Neuron (in vitro differentiated cells): ENCODE data around the gene ESYT1.
"Not testable (repeated sequence)": the region's sequence is repeated elsewhere in the genome, so short reads cannot be mapped to it uniquely, and the experiment has no call there.

Experiments used
- H2AFZ ChIP-seq: one replicate; pipeline ENCODE4 v1.6.1; 2013; ENCODE audit warnings: low read depth, mild to moderate bottlenecking, inconsistent platforms, low read length, moderate library complexity
- H3K27me3 ChIP-seq: one replicate; pipeline ENCODE4 v1.6.1; 2013; ENCODE audit warnings: low read length; ENCODE audit not compliant: insufficient read depth
- H3K36me3 ChIP-seq: one replicate; pipeline ENCODE4 v1.6.1; 2013; ENCODE audit warnings: low read length; ENCODE audit not compliant: insufficient read depth
- H3K4me1 ChIP-seq: one replicate; pipeline ENCODE4 v1.6.1; 2013; ENCODE audit warnings: low read length; ENCODE audit not compliant: insufficient read depth
- H3K4me3 ChIP-seq: 2 replicates; pipeline ENCODE4 v1.5.1; 2013; ENCODE audit warnings: mild to moderate bottlenecking, low read length, moderate library complexity
- H3K9me3 ChIP-seq: one replicate; pipeline ENCODE4 v1.6.1; 2013; ENCODE audit warnings: low read length

ESYT1 gene

DNA sequence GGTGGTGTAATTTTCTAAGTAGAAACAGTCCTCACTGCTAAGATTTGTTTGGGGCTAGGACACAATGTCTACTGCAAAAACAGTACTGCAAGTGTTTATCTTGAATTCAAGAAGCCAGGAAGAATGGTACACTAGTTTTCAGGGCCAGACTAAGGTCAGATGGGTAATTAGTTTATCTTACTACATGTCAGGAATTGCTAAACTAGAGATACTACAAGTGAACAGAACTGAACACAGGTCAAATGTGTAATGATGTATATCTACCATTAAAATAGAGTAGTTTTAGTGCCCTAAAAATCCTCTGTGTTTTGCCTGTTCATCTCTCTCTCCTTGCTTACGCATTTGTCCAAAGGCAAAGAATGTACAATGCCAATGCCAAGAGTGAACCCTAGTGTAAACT lies 14.0 kb upstream of the ESYT1 start:
- Histone ChIP-seq H2AFZ (no peak overlapping the region), H3K9me3 (no peaks in the 10 kb centered on the region), H3K36me3 (peaks cover 47% of the 10 kb centered on the region)

DNA sequence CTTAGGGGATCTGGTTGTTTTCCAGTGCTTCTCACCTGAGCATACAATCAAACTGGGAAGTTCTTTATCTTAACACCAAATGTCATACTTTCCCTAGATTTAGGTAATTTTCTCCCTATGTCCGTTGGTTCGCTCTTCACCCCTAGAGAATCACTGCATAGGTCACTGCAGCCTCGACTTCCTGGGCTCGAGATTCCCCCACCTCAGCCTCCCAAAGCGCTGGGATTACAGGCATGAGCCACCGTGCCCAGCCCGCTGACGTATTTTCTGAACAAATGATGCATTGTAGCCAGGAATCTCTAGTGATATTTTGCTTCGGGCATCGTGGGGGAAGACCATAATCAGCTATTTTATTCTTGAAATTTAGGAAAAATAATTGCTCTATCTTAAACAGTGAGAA lies 12.7 kb upstream of the ESYT1 start:
- Histone ChIP-seq H3K4me1 (peaks cover 18% of the 10 kb centered on the region), H3K27me3 (no peaks in the 10 kb centered on the region), H3K9me3 (no peaks in the 10 kb centered on the region), H3K36me3 (peaks cover 41% of the 10 kb centered on the region), H3K4me3 (peak overlapping the region; percentile 64), H2AFZ (peak overlapping the region; percentile 83)

More for the DNA sequence above, 14.0 kb upstream of the ESYT1 start:
- Histone ChIP-seq H3K4me1 (peaks cover 9% of the 10 kb centered on the region), H3K27me3 (no peaks in the 10 kb centered on the region), H3K4me3 (no peak overlapping the region)

DNA sequence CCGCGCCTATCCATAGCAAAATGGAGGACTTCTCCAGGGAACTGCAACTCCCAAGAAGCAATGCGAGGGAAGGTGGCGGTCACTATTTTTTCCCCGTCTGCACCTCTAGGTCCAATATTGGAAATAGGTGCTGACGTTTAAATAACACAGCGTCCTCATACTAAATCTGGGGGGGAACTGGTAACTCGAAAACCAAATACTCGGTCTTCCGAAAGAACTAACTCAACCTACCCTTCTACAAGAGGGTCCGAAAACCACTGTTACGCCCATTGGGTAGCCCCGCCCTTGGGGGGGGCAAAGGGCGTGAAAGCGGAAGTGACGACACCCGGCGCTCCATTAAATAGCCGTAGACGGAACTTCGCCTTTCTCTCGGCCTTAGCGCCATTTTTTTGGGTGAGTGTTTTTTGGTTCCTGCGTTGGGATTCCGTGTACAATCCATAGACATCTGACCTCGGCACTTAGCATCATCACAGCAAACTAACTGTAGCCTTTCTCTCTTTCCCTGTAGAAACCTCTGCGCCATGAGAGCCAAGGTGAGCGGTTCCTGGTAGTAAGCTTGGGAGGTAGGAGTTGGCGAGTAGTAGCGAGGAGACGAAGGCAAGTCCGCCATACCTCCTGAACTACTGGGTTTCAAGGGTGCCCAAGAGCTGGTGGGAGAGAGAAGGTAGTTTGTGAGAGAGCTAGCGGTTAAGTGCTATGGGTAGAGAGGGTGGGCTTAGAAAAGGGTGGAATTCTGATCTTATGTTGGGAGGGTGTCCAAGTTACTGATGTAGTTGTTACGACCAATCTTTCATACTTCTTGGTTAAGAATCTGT lies 11.6 kb upstream of the ESYT1 start, which contains the start of gene RPL41:
Gene RPL41, plus strand, starts transcription at position 367 of the 815 bp plus-strand sequence.
- Histone ChIP-seq H3K4me1 (peaks cover 18% of the 10 kb centered on the region), H2AFZ (peak within 1 kb of the TSS; percentile 83), H3K4me3 (peak within 1 kb of the TSS; percentile 64), H3K36me3 (peaks cover 41% of the 10 kb centered on the region), H3K27me3 (no peaks in the 10 kb centered on the region), H3K9me3 (no peaks in the 10 kb centered on the region)

DNA sequence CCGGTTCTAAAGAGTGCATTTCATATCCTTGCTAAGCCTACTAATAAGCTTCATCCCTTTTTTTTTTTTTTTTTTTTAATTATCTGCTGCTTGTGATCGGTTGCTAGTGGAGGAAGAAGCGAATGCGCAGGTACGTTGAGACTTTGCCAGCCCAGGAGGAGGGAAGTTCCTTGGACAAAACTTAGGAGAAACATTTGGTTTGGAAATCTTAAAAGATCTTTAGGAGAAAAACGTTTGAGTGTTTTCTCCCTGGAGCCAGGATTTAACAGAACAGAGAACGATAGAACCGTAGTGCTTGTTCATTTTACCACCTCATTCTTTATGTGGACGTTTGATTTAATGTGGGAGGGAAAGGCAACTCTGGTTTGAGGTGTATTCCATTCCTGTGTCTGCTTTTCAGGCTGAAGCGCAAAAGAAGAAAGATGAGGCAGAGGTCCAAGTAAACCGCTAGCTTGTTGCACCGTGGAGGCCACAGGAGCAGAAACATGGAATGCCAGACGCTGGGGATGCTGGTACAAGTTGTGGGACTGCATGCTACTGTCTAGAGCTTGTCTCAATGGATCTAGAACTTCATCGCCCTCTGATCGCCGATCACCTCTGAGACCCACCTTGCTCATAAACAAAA lies 10.9 kb upstream of the ESYT1 start:
- H3K4me1 ChIP-seq: peaks cover 18% of the 10 kb centered on the region
- not testable (repeated sequence) for H2AFZ ChIP-seq, H3K9me3 ChIP-seq, H3K27me3 ChIP-seq
- peaks cover 40% of the 10 kb centered on the region for H3K36me3 ChIP-seq
- H3K4me3 ChIP-seq: peak overlapping the region; percentile 64

DNA sequence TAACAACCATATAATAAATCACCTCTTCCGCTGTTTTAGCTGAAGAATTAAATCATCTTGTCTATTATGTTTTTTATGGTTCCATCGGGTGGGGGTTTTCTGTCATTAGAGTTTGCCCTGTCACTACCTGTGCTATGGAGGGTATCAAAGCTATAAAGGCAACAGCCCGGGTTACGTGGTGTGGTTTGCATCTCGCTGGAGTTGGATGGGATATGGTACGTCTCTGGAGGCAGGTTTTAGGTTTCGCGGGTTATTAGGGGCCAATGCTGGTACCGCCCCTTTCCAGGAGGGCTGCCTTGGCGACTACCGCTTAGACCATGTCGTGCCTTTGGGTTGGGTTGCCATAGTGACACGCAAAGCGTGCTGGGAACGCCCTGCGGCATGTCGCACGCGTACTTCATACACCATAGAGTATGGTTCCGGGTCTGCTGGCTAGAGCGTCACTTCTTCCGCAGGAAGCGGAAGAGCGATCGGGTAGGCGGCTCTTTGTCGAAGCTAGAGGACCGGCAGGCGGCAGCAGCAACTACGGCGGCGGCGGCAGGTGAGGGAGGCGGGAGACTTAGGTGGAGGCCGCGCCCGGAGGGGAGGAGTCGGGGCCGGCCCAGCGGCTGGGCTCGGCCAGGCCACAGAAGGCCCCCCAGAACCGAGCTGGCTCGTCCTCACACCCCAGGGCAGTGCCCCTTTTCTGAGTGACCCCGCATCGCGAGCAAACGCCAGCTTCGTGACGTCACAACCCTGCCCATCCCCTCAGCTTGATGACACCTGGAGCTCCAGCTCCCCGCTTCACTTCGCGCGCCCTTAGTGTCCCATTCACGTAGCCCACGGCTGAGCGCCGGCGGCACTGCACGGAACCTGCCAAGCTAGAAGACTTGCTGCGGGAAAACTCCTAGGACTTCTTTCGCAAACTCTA lies 10.0 kb upstream of the ESYT1 start, which contains the start of gene ZC3H10:
Gene ZC3H10, plus strand, starts transcription at position 489 of the 910 bp plus-strand sequence. CDS start 2,297 bp downstream, outside the sequence.
- no peaks in the 10 kb centered on the region for H3K9me3 ChIP-seq
- H3K4me1 ChIP-seq: peaks cover 18% of the 10 kb centered on the region
- no peak within 1 kb of the TSS for H2AFZ ChIP-seq
- H3K36me3 ChIP-seq: peaks cover 37% of the 10 kb centered on the region
- peak within 1 kb of the TSS; percentile 69 for H3K4me3 ChIP-seq
- no peaks in the 10 kb centered on the region for H3K27me3 ChIP-seq

GRCh38 chr12:56118688-56119357 lies 9.2 kb upstream of the ESYT1 start:
- Histone ChIP-seq H3K27me3 (no peaks in the 10 kb centered on the region), H3K4me3 (peak overlapping the region; percentile 69), H3K4me1 (peaks cover 18% of the 10 kb centered on the region)

GRCh38 chr12:56119361-56119796 lies 8.7 kb upstream of the ESYT1 start:
- H2AFZ ChIP-seq: no peak overlapping the region
- peaks cover 28% of the 10 kb centered on the region for H3K36me3 ChIP-seq
- no peaks in the 10 kb centered on the region for H3K27me3 ChIP-seq
- peaks cover 18% of the 10 kb centered on the region for H3K4me1 ChIP-seq
- H3K9me3 ChIP-seq: no peaks in the 10 kb centered on the region
- peak overlapping the region; percentile 69 for H3K4me3 ChIP-seq

More at GRCh38 chr12:56118688-56119357, 9.2 kb upstream of the ESYT1 start:
- Histone ChIP-seq H3K9me3 (no peaks in the 10 kb centered on the region), H3K36me3 (peaks cover 33% of the 10 kb centered on the region), H2AFZ (no peak overlapping the region)

- no peaks in the 10 kb centered on the region for H3K9me3 ChIP-seq
- H3K4me3 ChIP-seq: no peak overlapping the region
- H3K4me1 ChIP-seq: peaks cover 18% of the 10 kb centered on the region
- no peak overlapping the region for H2AFZ ChIP-seq
- H3K36me3 ChIP-seq: peaks cover 28% of the 10 kb centered on the region
- no peaks in the 10 kb centered on the region for H3K27me3 ChIP-seq
Observed at GRCh38 chr12:56120158-56120846, 7.8 kb upstream of the ESYT1 start.

DNA sequence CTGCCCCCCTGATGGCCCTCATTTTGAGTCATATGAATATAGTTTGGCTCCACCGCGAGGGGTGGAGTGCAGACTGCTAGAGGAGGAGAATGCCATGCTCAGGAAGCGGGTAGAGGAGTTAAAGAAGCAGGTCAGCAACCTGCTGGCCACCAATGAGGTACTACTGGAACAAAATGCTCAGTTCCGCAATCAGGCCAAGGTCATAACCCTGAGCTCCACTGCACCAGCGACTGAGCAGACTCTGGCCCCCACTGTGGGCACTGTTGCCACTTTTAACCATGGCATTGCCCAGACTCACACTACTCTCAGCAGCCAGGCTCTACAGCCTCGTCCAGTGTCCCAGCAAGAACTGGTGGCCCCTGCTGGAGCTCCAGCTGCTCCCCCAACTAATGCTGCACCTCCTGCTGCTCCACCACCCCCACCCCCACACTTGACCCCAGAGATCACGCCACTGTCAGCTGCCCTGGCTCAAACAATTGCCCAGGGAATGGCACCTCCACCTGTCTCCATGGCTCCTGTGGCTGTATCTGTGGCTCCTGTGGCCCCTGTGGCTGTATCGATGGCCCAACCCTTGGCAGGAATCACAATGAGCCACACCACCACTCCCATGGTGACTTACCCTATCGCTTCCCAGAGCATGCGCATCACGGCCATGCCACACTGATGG lies 6.7 kb upstream of the ESYT1 start:
- no peaks in the 10 kb centered on the region for H3K27me3 ChIP-seq
- H3K9me3 ChIP-seq: no peaks in the 10 kb centered on the region
- H2AFZ ChIP-seq: no peak overlapping the region
- peaks cover 21% of the 10 kb centered on the region for H3K4me1 ChIP-seq
- H3K36me3 ChIP-seq: peaks cover 28% of the 10 kb centered on the region
- H3K4me3 ChIP-seq: no peak overlapping the region

- Histone ChIP-seq H3K36me3 (peaks cover 25% of the 10 kb centered on the region), H2AFZ (no peak overlapping the region), H3K27me3 (no peaks in the 10 kb centered on the region), H3K9me3 (no peaks in the 10 kb centered on the region), H3K4me3 (no peak overlapping the region), H3K4me1 (peaks cover 34% of the 10 kb centered on the region)
Observed at GRCh38 chr12:56122637-56123036, 5.4 kb upstream of the ESYT1 start.

DNA sequence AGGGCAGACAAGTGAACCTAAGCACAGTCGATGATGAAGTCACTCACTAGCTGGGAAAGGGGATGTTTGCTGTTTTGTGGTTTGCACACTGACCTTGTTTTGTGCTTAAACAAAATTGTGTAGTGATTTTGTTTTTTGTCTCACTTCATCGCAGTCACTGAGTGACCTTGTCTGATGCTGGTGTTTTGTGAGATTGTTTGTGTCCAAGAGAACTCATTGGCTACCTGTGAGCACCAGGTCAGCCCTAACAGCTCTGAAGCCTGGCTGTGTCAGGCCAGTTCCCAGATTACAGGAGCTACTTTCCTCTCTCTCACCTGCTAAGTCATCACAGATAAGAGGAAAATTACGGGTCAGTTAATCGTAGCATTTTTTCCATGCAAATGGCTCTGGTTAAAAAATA lies 3.9 kb upstream of the ESYT1 start:
- Histone ChIP-seq H3K36me3 (peaks cover 25% of the 10 kb centered on the region), H3K4me3 (no peak overlapping the region), H3K4me1 (peaks cover 30% of the 10 kb centered on the region), H3K27me3 (no peaks in the 10 kb centered on the region), H2AFZ (no peak overlapping the region), H3K9me3 (no peaks in the 10 kb centered on the region)
